Thyroid gland (tissue), 4 donors: Measurements from ENCODE around the gene UBE2J1. TPM values are rescaled to one million over a fixed set of nuclear protein-coding genes. Genes with fewer than 3 reads are reported as not detected.
A peak's percentile ranks its signal among the peaks of the same experiment; 100 is the strongest.

Source experiments
- DNase-seq, 2 donors: peaks; one replicate each; pipeline ENCODE4 v3.0.0-alpha.2; 2019
- H3K27ac ChIP-seq, 3 donors: fragments of 200-600 bp; sonication (generic); 1 replicate in 2 of 3; 2 replicates in 1 of 3; pipeline ENCODE4 v1.5.1; 2016 to 2019; ENCODE audit warnings: mild to moderate bottlenecking in 1 of 3, moderate library complexity in 1 of 3
- H3K27me3 ChIP-seq: fragments of 200-600 bp; sonication (generic); one replicate; pipeline ENCODE4 v1.5.1; 2019
- H3K36me3 ChIP-seq, 2 donors: fragments of 200-600 bp; sonication (generic); one replicate each; pipeline ENCODE4 v1.5.1; 2016 to 2019
- H3K4me1 ChIP-seq, 2 donors: fragments of 200-600 bp; sonication (generic); one replicate each; pipeline ENCODE4 v1.5.1; 2017 to 2019
- H3K4me3 ChIP-seq, 3 donors: fragments of 200-600 bp; sonication (generic); replicated peaks in 1 of 3; 1 replicate in 2 of 3; 2 replicates in 1 of 3; pipeline ENCODE4 v1.5.1; 2016; ENCODE audit warnings: mild to moderate bottlenecking in 1 of 3
- H3K9me3 ChIP-seq: fragments of 200-600 bp; sonication (generic); one replicate; pipeline ENCODE4 v1.5.1; 2017
- CTCF ChIP-seq, 6 experiments: fragments of 200-600 bp in 3 of 6; fragments of 450-650 bp in 3 of 6; sonication (generic) in 3 of 6; IDR thresholded peaks; one replicate each; pipeline ENCODE4 v1.5.1; 2016 to 2019; ENCODE audit warnings: antibody characterized with exemption in 6 of 6, mild to moderate bottlenecking in 2 of 6, inconsistent platforms in 1 of 6, moderate library complexity in 1 of 6
- POLR2A ChIP-seq, 2 donors: fragments of 450-650 bp; IDR thresholded peaks; one replicate each; pipeline ENCODE4 v1.6.1; 2017; ENCODE audit warnings: antibody characterized with exemption in 2 of 2, mild to moderate bottlenecking in 2 of 2, moderate library complexity in 1 of 2
- WGBS, 2 donors: methylation state at CpG; one replicate each; pipeline ENCODE4 v1.1.5; 2017; 5-methylcytosine and 5-hydroxymethylcytosine counted together
- intact Hi-C: fragments of 100-400 bp; cut with DNase I; formaldehyde crosslinking; loops from one replicate; pipeline ENCODE4 v1.15.1; 2023
- total RNA-seq, 4 donors: library from RNA; depleted of rRNA; stranded (reverse); fragments of >200 nt; gene quantifications; one replicate each; pipeline ENCODE4 v1.2.3, GENCODE V29; 2016

The UBE2J1 gene
- total RNA-seq, 4 donors from 2014 or later = 49.8 to 63.1 (median 51.9) TPM

GRCh38 chr6:89385846-89386245 is 33.3 kb upstream of the UBE2J1 start:
- intact Hi-C loops = no loop called here
- TF ChIP-seq CTCF (IDR thresholded peaks at IDR 0.05) (no peak), POLR2A (IDR thresholded peaks at IDR 0.05) (no peak)
- no peaks in the 10 kb centered on the region for H3K9me3 ChIP-seq
- H3K4me1 ChIP-seq = peaks cover 11 to 18% of the 10 kb centered on the region in 2 donors
- H3K36me3 ChIP-seq = no peaks in the 10 kb centered on the region
- H3K4me3 ChIP-seq = no peak overlapping the region
- peak overlapping the region in 2 of 3 donors; percentile 32 to 64 for H3K27ac ChIP-seq
- peak; percentile 57 to 60 for DNase-seq
- 47 to 52% methylated on average over 4 to 7 of the region's 7 CpGs for WGBS, 2 donors
- no peaks in the 10 kb centered on the region for H3K27me3 ChIP-seq

- TF ChIP-seq POLR2A (IDR thresholded peaks at IDR 0.05) = no peak
- no peak for TF ChIP-seq CTCF (IDR thresholded peaks at IDR 0.05)
- no peaks in the 10 kb centered on the region for H3K9me3 ChIP-seq
These were observed 32.7 kb upstream of the UBE2J1 start for GRCh38 chr6:89385156-89385667.

GRCh38 chr6:89381031-89381430 is 28.5 kb upstream of the UBE2J1 start:
- DNase-seq = no peak
- Histone ChIP-seq H3K27me3 (no peaks in the 10 kb centered on the region), H3K36me3 (no peaks in the 10 kb centered on the region), H3K9me3 (no peaks in the 10 kb centered on the region), H3K27ac (no peak overlapping the region), H3K4me3 (no peak overlapping the region), H3K4me1 (peaks cover 6 to 13% of the 10 kb centered on the region in 2 donors)
- 83 to 86% methylated on average over 2 of the region's 2 CpGs for WGBS, 2 donors
- TF ChIP-seq CTCF (IDR thresholded peaks at IDR 0.05) = no peak
- no peak for TF ChIP-seq POLR2A (IDR thresholded peaks at IDR 0.05)
- intact Hi-C loops = no loop called here

More at GRCh38 chr6:89385156-89385667, 32.7 kb upstream of the UBE2J1 start:
- intact Hi-C loops = no loop called here
- no peaks in the 10 kb centered on the region for H3K36me3 ChIP-seq
- no peak overlapping the region for H3K4me3 ChIP-seq
- peak in 1 of 2 donors; percentile 13 for DNase-seq
- whole genome bisulfite sequencing, 2 donors = 44 to 56% methylated on average over 5 of the region's 5 CpGs
- peak overlapping the region in 2 of 3 donors; percentile 37 to 64 for H3K27ac ChIP-seq
- H3K4me1 ChIP-seq = peaks cover 11 to 18% of the 10 kb centered on the region in 2 donors
- H3K27me3 ChIP-seq = no peaks in the 10 kb centered on the region

GRCh38 chr6:89379281-89379680 is 26.8 kb upstream of the UBE2J1 start:
- H3K36me3 ChIP-seq = no peaks in the 10 kb centered on the region
- intact Hi-C loops = loop anchor here (10.0 kb wide), 1 partner anchor 404 kb away; no protein-coding TSS in a partner anchor
- TF ChIP-seq POLR2A (IDR thresholded peaks at IDR 0.05) (no peak), CTCF (IDR thresholded peaks at IDR 0.05) (no peak)
- 68 to 71% methylated on average over 5 of the region's 5 CpGs for WGBS, 2 donors
- no peaks in the 10 kb centered on the region for H3K27me3 ChIP-seq
- H3K9me3 ChIP-seq = no peaks in the 10 kb centered on the region
- H3K27ac ChIP-seq = no peak overlapping the region
- H3K4me1 ChIP-seq = peaks cover 8 to 9% of the 10 kb centered on the region in 2 donors
- H3K4me3 ChIP-seq = no peak overlapping the region
- no peak for DNase-seq

GRCh38 chr6:89378628-89379027 is 26.1 kb upstream of the UBE2J1 start:
- TF ChIP-seq POLR2A (IDR thresholded peaks at IDR 0.05) (no peak), CTCF (IDR thresholded peaks at IDR 0.05) (no peak)
- no peak overlapping the region for H3K27ac ChIP-seq
- no peak for DNase-seq
- 93 to 96% methylated on average over 4 of the region's 4 CpGs for WGBS, 2 donors
- no peaks in the 10 kb centered on the region for H3K27me3 ChIP-seq
- peaks cover 8 to 9% of the 10 kb centered on the region in 2 donors for H3K4me1 ChIP-seq
- H3K36me3 ChIP-seq = no peaks in the 10 kb centered on the region
- H3K9me3 ChIP-seq = no peaks in the 10 kb centered on the region
- intact Hi-C loops = loop anchor here (10.0 kb wide), 1 partner anchor 404 kb away; no protein-coding TSS in a partner anchor
- no peak overlapping the region for H3K4me3 ChIP-seq
